H1 (cell line): ENCODE measurements around the gene TIMP4. TPM values are rescaled to one million over a fixed set of nuclear protein-coding genes. Genes with fewer than 3 reads are reported as not detected.

Experiments
- BCL11A ChIP-seq, 2 experiments: IDR thresholded peaks; one replicate each; pipeline ENCODE4 v1.6.1; 2011; ENCODE audit warnings: low read depth in 2 of 2, low read length in 2 of 2, mild to moderate bottlenecking in 2 of 2
- BRCA1 ChIP-seq: IDR thresholded peaks from 2 replicates; pipeline ENCODE4 v1.6.1; 2012; ENCODE audit warnings: low read depth, low read length, improper control_type of control experiment
- CHD7 ChIP-seq: fragments of 300-600 bp; sonication (generic); IDR thresholded peaks from 2 replicates; pipeline ENCODE4 v1.7.1; 2012; ENCODE audit warnings: low read length, moderate library complexity, mild to moderate bottlenecking, inconsistent platforms; ENCODE audit not compliant: insufficient replicate concordance
- EP300 ChIP-seq, 2 experiments: IDR thresholded peaks; 1 replicate in 1 of 2; 2 replicates in 1 of 2; pipeline ENCODE4 v1.6.1; 2011 to 2012; ENCODE audit warnings: low read depth in 2 of 2, low read length in 2 of 2, mild to moderate bottlenecking in 2 of 2, borderline replicate concordance in 1 of 2, inconsistent platforms in 1 of 2, moderate library complexity in 1 of 2
- FOSL1 ChIP-seq: IDR thresholded peaks from 2 replicates; pipeline ENCODE4 v1.6.1; 2011; ENCODE audit warnings: mild to moderate bottlenecking, low read depth, low read length, moderate library complexity; ENCODE audit not compliant: insufficient read depth
- HDAC2 ChIP-seq, 2 experiments: fragments of 300-600 bp in 1 of 2; sonication (generic) in 1 of 2; IDR thresholded peaks; 2 replicates each; pipeline ENCODE4 v1.6.1; 2011 to 2012; ENCODE audit warnings: low read depth in 2 of 2, low read length in 2 of 2, mild to moderate bottlenecking in 2 of 2, moderate library complexity in 2 of 2, borderline replicate concordance in 1 of 2, inconsistent platforms in 1 of 2
- KDM1A ChIP-seq: fragments of 200-600, 300-600 bp; sonication (generic); IDR thresholded peaks from 2 replicates; pipeline ENCODE4 v1.7.1; 2016; ENCODE audit warnings: mild to moderate bottlenecking, low read length, borderline replicate concordance
- KDM5A ChIP-seq: fragments of 200-600 bp; IDR thresholded peaks from 2 replicates; pipeline ENCODE4 v1.7.1; 2012; ENCODE audit warnings: mild to moderate bottlenecking, low read length, inconsistent platforms, mixed read lengths
- SP1 ChIP-seq: IDR thresholded peaks from 2 replicates; pipeline ENCODE4 v1.6.1; 2011; ENCODE audit warnings: low read depth, low read length
- TAF1 ChIP-seq: IDR thresholded peaks from 2 replicates; pipeline ENCODE4 v1.6.1; 2011; ENCODE audit warnings: mild to moderate bottlenecking, low read depth, low read length
- YY1 ChIP-seq: IDR thresholded peaks from 2 replicates; pipeline ENCODE4 v1.6.1; 2011; ENCODE audit warnings: low read depth, mild to moderate bottlenecking, low read length
- polyA plus RNA-seq, 7 experiments: library from polyadenylated mRNA; depleted of rRNA in 3 of 7; stranded (reverse) in 5 of 7; unstranded in 2 of 7; fragments of >200 nt in 5 of 7; fragments of 200-250 nt in 2 of 7; gene quantifications; 1 replicate in 5 of 7; 2 replicates in 1 of 7; 4 replicates in 1 of 7; pipeline versions ENCODE4 v1.2.1 to v1.2.3, GENCODE V29; 2011 to 2013; ENCODE audit warnings: missing spikeins in 2 of 7, mixed read lengths in 2 of 7
- total RNA-seq: library from RNA; stranded (reverse); fragmentation: NEBNext Ultra II Directional; extraction: Animal tissue kit (Norgen Biotek cat#: 25700); gene quantifications from 2 replicates; pipeline ENCODE4 v1.2.1, GENCODE V29; 2021

The TIMP4 gene
- total and polyA plus RNA-seq, 2 of the 8 experiments (the other 6 are each of a cell fraction or from before 2014, with no cell fraction given) = 5.1 to 8.7 TPM

DNA sequence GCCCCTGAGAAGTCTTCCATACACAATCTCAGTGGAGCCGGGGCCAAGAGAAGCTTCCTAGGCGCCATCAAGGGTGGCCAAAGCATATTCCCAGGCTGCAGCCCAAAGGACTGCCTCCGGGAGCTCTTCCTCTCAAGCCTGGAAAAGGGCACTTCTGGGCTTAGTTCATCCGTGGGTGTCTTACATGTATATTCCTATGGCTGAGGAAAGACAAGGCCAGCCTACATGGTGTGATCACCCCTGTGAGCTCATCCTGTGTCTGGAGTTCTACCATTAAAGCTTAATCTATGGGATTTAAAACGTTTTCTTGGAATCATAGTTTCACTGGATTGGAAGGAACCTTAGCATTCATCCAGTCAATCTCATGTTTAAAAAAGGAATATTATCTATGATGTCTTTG, 21.9 kb upstream of the TIMP4 start (continued):
- no peak for TF ChIP-seq CHD7
- no peak for TF ChIP-seq YY1
- no peak for TF ChIP-seq TAF1
- TF ChIP-seq KDM5A = no peak
- no peak for TF ChIP-seq EP300 (IDR thresholded peaks at IDR 0.05; ENCODE audit: borderline replicate concordance in 1 of 2, low read depth in 2 of 2, low read length in 2 of 2)
- TF ChIP-seq BRCA1 = no peak
- no peak for TF ChIP-seq BCL11A (IDR thresholded peaks at IDR 0.05; ENCODE audit: low read depth in 2 of 2, low read length in 2 of 2)
- TF ChIP-seq HDAC2 (IDR thresholded peaks at IDR 0.05; ENCODE audit: borderline replicate concordance in 1 of 2, low read depth in 2 of 2, low read length in 2 of 2) = no peak
- no peak for TF ChIP-seq SP1
- no peak for TF ChIP-seq FOSL1
- TF ChIP-seq KDM1A = no peak
- TF ChIP-seq, all 59 proteins: peak for 0
